GM12878 (cell line): Measurements from ENCODE around the gene ARFGAP3.

Source experiments
- FOS ChIP-seq: IDR thresholded peaks from 3 replicates; pipeline ENCODE4 v1.6.1; 2011; ENCODE audit warnings: borderline replicate concordance; ENCODE audit not compliant: insufficient read length; ENCODE audit errors: extremely low read depth
- NRF1 ChIP-seq: conservative IDR thresholded peaks from 2 replicates; pipeline ENCODE4 v1.6.1; 2011; ENCODE audit warnings: mild to moderate bottlenecking, low read depth, low read length, improper control_type of control experiment
- POLR2A ChIP-seq: IDR thresholded peaks from 2 replicates; pipeline ENCODE4 v1.6.1; 2011; ENCODE audit warnings: low read depth, mild to moderate bottlenecking, low read length
- REST ChIP-seq: IDR thresholded peaks from 2 replicates; pipeline ENCODE4 v1.6.1; 2012; ENCODE audit warnings: mild to moderate bottlenecking, low read depth, low read length
- SP1 ChIP-seq: IDR thresholded peaks from one replicate; pipeline ENCODE4 v1.6.1; 2011; ENCODE audit warnings: low read depth, low read length
- TAF1 ChIP-seq: IDR thresholded peaks from 2 replicates; pipeline ENCODE4 v1.6.1; 2011; ENCODE audit warnings: mild to moderate bottlenecking, low read depth, low read length, borderline replicate concordance
- ZBTB11 ChIP-seq: fragments of 450-650 bp; formaldehyde crosslinking; IDR thresholded peaks from 2 replicates; pipeline ENCODE4 v1.5.0; 2022; ENCODE audit warnings: mild to moderate bottlenecking, missing genetic modification characterization
- ZBTB40 ChIP-seq: fragments of 450-650 bp; IDR thresholded peaks from 2 replicates; pipeline ENCODE4 v1.6.1; 2016; ENCODE audit warnings: mild to moderate bottlenecking, moderate library complexity, borderline replicate concordance

GRCh38 chr22:42834177-42834949, 22.7 kb downstream of the ARFGAP3 start:
- TF ChIP-seq POLR2A (no peak), ZBTB40 (no peak), TAF1 (no peak), NRF1 (no peak), SP1 (no peak), REST (no peak), ZBTB11 (CRISPR knock-in tag) (no peak), FOS (no peak)
